ENCODE measurements around the gene LRSAM1. TPM values are rescaled to one million over a fixed set of nuclear protein-coding genes. Genes with fewer than 3 reads are reported as not detected.

The LRSAM1 gene
- total and polyA plus RNA-seq, 3 donors from 2014 or later = 9.9 to 22.0 (median 20.5) TPM

DNA sequence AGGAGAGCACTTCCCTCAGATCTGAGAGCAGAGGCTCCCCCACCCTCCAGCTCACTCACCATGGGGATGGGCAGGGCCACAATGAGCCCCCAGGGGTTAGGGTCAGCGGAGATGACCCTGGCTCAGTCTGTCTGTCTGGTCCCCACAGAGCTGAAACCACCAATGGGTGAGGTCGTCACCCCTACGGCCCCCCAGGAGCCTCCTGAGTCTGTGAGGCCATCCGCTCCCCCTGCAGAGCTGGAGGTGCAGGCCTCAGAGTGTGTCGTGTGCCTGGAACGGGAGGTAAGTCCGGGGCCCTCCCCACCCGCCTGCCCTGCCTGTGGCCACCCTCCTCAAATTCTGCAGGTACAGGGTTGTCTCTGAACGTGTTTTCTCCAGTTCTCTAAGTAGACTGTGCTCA lies 49.6 kb downstream of the LRSAM1 start:
- Histone ChIP-seq H3K27ac (no peak overlapping the region), H3K9me3 (no peaks in the 10 kb centered on the region), H3K4me1 (peaks cover 3% of the 10 kb centered on the region), H3K36me3 (ENCODE audit: low read depth, missing control alignments) (no peaks in the 10 kb centered on the region), H3K27me3 (no peaks in the 10 kb centered on the region), H3K4me3 (no peak overlapping the region)
- no peak for TF ChIP-seq POLR2A (IDR thresholded peaks at IDR 0.05)
- TF ChIP-seq CTCF (IDR thresholded peaks at IDR 0.05) = no peak
- DNase-seq = no peak
- intact Hi-C loops (cut with DNase I; ENCODE audit: low total_unique reads) = no loop called here
- WGBS, 2 donors = 87 to 88% methylated on average over 6 to 9 of the region's 9 CpGs

- Histone ChIP-seq H3K27me3 (no peaks in the 10 kb centered on the region), H3K4me3 (no peak overlapping the region), H3K9me3 (no peaks in the 10 kb centered on the region), H3K4me1 (peaks cover 11% of the 10 kb centered on the region), H3K36me3 (ENCODE audit: low read depth, missing control alignments) (no peaks in the 10 kb centered on the region), H3K27ac (no peak overlapping the region)
- intact Hi-C loops (cut with DNase I; ENCODE audit: low total_unique reads) = no loop called here
- no peak for TF ChIP-seq CTCF (IDR thresholded peaks at IDR 0.05)
- no peak for TF ChIP-seq POLR2A (IDR thresholded peaks at IDR 0.05)
- no peak for DNase-seq
- WGBS, 2 donors = 92 to 95% methylated on average over 12 of the region's 12 CpGs
Measured at GRCh38 chr9:127501821-127502343, 50.6 kb downstream of the LRSAM1 start.

DNA sequence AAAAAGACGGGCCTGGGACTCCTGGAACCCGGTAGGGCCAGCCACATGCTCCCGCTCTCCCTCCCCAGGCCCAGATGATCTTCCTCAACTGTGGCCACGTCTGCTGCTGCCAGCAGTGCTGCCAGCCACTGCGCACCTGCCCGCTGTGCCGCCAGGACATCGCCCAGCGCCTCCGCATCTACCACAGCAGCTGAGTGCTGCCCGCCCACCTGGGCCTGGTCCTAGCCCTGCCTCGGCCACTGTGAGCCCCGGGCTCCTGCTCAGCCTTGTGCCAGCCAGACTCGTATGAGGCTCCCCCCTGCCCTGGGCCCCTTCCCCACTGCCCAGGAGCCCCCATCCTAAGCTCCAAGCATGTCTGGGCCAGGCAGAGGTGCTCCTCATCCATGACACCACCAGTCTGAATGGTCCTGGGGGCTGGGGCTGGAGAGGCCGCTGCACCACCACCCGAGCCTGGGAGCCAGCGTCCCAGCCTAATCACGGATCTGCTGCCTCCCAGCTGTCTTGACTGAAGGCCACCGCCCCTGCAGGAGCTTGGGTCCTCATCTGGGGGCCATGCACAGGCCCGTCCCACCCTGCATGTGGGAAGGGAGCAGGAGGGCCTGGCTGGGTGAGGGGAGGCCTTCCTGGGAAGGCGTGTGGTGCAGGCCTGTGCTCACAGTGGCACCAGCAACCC lies 51.5 kb downstream of the LRSAM1 start:
- intact Hi-C loops (cut with DNase I; ENCODE audit: low total_unique reads) = no loop called here
- TF ChIP-seq POLR2A (IDR thresholded peaks at IDR 0.05) (no peak), CTCF (IDR thresholded peaks at IDR 0.05) (no peak)
- H3K9me3 ChIP-seq = no peaks in the 10 kb centered on the region
- H3K27me3 ChIP-seq = no peaks in the 10 kb centered on the region
- peaks cover 18% of the 10 kb centered on the region for H3K4me1 ChIP-seq
- 83 to 88% methylated on average over 17 to 19 of the region's 21 CpGs for WGBS, 2 donors
- H3K4me3 ChIP-seq = no peak overlapping the region
- no peak for DNase-seq
- H3K36me3 ChIP-seq (ENCODE audit: low read depth, missing control alignments) = no peaks in the 10 kb centered on the region
- H3K27ac ChIP-seq = no peak overlapping the region

- Histone ChIP-seq H3K36me3 (ENCODE audit: low read depth, missing control alignments) (no peaks in the 10 kb centered on the region), H3K4me1 (peaks cover 21% of the 10 kb centered on the region), H3K27me3 (no peaks in the 10 kb centered on the region), H3K27ac (no peak overlapping the region), H3K4me3 (no peak overlapping the region), H3K9me3 (no peaks in the 10 kb centered on the region)
- no peak for TF ChIP-seq CTCF (IDR thresholded peaks at IDR 0.05)
- no peak for TF ChIP-seq POLR2A (IDR thresholded peaks at IDR 0.05)
- WGBS, 2 donors = 87 to 90% methylated on average over 16 to 20 of the region's 20 CpGs
- intact Hi-C loops (cut with DNase I; ENCODE audit: low total_unique reads) = no loop called here
- no peak for DNase-seq
Measured at GRCh38 chr9:127503379-127503921, 52.1 kb downstream of the LRSAM1 start.

Measured in testis (tissue), 3 donors.